HG03139 (cell line): ENCODE data around the gene PGLYRP4.
"Not testable (repeated sequence)": the region's sequence is repeated elsewhere in the genome, so short reads cannot be mapped to it uniquely, and the experiment has no call there.

Experiments
- ATAC-seq: cut with Tn5 transposase; IDR thresholded peaks from one replicate; pipeline ENCODE4 v1.9.1; 2021; ENCODE audit not compliant: unreplicated experiment

PGLYRP4 gene

GRCh38 chr1:153357076-153357852 is 8.6 kb upstream of the PGLYRP4 start:
- ATAC-seq, result no peak

GRCh38 chr1:153356392-153357075 is 7.9 kb upstream of the PGLYRP4 start:
- ATAC-seq, result no peak

DNA sequence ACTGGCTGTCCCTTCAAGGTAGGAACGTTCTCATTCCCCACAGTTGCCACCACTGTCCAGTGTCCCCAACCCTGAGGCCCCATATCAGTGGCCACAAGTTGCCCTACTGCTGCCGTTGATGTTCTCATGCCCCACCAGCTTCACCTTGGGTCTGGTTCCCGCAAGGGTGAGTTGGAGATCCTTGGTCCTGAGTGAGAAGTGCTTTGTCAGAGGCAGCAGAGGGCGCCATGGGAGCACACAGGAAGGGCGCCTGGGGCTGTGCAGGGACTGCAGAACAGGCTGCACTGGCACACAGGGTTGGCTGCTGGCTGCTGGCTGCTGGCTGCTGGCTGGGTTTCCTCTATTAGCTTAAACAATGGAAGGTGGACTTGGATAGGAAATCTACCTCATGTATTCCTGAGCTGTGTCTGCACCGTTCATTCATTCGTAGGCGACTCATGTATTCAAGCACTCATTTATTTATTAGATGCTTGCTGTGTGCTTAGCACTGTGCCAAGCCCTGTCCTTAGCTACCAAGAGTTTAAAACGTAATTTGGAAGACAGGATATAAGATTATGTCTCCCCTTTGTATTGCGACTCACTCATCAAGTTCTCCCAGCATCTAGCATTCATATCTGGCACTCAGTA is 6.9 kb upstream of the PGLYRP4 start:
- no peak for ATAC-seq

GRCh38 chr1:153354515-153355193 is 6.0 kb upstream of the PGLYRP4 start:
- no peak for ATAC-seq

- ATAC-seq, result no peak
These were observed 4.7 kb upstream of the PGLYRP4 start for GRCh38 chr1:153353226-153353947.

- no peak for ATAC-seq
These were observed 3.9 kb upstream of the PGLYRP4 start for GRCh38 chr1:153352523-153352922.

- ATAC-seq, result no peak
These were observed 1.8 kb upstream of the PGLYRP4 start for GRCh38 chr1:153350321-153350957.

DNA sequence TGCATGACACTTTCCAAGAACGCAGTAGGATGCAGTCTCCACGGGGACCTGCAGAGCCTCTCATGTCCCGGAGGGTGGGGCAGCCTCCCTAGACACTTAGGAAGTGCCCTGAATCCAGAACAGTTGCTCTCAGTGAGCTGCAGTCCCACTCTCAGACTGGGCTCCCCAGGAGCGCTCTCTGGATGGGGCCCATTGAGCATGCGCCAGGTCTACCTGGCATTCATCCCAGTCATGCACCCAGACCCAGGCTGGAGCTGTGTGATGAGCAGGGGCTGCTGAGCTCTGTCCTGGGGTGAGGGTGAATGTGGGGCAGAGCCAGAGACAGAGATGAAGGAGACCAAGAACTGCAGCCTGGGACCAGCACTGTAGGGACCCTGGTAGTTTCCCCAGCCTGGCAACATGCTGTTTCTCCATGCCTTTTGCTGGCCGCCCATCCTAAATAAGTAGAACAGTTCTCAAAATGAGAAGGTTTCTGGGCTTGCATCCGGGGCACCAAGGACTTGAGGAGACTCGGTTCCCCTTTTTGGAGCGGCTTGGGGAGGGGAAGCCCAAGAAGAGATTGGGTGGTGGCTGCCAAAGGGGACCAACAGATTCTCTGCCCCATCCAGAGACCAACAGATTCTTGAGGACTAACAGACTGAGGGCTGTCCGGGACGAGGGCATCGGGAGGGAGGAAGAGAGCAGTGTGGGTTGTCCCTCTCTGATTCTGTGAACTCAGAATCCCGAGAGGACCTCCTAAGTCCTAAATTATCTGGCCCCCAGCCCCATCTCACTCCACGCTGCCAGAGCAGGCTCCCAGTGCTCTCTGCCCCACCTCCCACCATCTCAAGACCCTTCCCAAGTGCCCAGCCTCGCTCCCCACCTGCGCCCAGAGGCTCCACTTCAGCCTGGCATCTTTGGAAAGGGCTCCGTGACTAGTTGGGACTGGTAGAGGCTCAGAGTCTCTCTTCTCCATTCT is 1.0 kb upstream of the PGLYRP4 start:
- ATAC-seq, result no peak

GRCh38 chr1:153347856-153348255 is 785 bp downstream of the PGLYRP4 start:
- no peak for ATAC-seq

DNA sequence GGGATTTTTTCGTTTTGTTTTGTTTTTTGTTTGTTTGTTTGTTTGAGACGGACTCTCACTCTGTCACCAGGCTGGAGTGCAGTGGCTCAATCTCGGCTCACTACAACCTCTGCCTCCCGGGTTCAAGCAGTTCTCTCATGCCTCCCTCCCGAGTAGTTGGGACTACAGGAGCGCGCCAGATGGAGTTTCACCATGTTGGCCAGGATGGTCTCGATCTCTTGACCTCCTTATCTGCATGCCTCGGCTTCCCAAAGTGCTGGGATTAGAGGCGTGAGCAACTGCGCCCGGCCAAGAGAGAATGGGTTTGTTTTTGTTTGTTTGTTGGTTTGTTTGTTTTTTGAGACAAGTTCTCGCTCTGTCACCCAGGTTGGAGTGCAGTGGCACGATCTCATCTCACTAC is 1.6 kb downstream of the PGLYRP4 start:
- not testable (repeated sequence) for ATAC-seq

- ATAC-seq, result no peak
These were observed 2.4 kb downstream of the PGLYRP4 start for GRCh38 chr1:153346077-153346723.

DNA sequence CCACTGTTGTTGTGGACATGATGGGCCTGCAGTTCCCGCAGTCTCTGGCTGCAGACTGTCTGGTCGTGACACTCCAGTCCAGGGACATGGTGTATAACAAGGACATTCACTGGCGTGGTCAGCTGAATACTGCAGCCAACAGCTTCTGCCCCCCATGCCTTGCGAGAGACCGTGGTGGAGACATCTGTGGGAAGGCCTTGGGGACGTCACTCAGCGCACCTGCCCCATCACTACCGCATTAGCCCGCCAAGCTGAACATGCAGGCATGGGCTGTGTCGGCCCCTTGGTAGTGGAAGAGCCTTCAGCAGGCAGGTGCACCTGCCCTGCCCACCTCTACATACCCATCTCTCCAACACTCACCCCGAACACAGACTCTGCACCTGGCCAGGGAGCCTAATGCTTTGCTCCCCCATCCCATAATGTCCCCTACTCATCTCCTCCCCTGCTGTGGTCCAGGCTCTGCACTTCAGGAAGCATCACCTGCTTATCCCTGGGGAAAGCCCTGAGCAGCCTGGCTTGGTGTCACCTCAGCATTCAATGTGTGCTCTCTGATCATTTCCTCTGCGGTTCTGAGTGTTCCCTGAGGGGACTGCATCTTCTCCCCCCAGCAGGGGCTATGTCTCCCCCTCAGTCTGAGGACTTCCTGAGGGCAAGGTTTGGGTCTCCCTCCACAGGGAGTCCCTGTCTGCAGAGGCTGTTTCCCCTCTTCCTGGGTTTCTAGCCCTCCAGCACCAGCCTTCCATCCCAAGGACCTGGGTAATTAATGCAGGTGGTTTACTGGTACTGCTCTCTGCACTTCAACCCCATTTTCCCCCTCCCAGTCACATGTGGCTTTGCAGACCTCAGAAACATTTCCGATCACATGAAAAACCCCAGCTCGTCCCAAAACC is 3.2 kb downstream of the PGLYRP4 start:
- no peak for ATAC-seq

DNA sequence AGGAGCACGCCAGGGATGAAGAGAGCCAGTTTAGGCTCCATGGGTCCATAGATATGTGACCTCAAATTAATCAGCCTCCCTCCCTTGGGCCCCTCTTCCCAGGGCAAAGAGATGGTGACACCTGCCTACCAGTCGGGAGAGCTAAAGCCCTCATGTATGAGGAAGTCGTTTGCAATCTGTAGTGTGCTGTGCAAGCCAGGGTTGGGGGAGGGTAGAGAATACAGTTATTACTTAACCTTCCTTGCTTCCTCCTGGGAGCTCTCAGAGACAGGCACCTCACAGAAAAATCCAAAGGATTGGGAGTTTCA is 4.0 kb downstream of the PGLYRP4 start:
- ATAC-seq, result no peak

GRCh38 chr1:153343811-153344717 is 4.6 kb downstream of the PGLYRP4 start:
- no peak for ATAC-seq

DNA sequence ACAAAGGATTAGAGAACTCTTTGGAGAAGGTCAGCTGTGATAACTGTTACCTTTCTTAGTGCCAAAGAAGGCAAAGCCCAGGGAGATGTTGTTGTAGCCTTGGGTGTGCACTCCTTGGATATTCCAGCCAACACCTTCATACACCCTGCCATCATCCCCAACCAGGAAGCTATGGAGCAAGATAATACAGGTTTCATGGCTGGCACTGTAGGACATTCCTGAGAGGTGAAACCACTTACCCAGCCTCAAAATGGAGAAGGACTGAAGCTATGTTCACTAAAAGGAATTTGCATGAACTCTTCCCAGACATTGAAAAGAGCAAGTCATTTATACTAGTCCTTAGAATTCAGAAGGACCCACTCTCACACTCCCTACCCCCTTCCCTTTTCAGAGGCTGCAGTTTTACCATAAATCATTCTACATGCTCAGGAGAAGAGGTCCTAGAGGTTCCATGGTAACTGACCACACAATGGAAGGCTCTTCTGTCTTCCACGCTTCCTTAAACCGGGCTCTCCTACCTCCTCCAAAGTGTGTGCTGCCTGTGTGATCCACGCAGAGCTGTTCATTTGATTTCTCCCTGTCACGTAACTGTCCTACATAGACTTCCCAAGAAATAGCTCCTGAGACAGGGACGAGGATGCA is 5.5 kb downstream of the PGLYRP4 start:
- no peak for ATAC-seq

- ATAC-seq, result no peak
These were observed 6.5 kb downstream of the PGLYRP4 start for GRCh38 chr1:153342178-153342577.
